NCI-H1436 (cell line): ENCODE results near the gene FAM234A.
A peak's percentile ranks its signal among the peaks of the same experiment; 100 is the strongest.
"Not testable (repeated sequence)": the region's sequence is repeated elsewhere in the genome, so short reads cannot be mapped to it uniquely, and the experiment has no call there.

Experiments
- DNase-seq: peaks from one replicate; lab custom pipeline; 2025; lab: John Stamatoyannopoulos, UW

FAM234A gene

DNA sequence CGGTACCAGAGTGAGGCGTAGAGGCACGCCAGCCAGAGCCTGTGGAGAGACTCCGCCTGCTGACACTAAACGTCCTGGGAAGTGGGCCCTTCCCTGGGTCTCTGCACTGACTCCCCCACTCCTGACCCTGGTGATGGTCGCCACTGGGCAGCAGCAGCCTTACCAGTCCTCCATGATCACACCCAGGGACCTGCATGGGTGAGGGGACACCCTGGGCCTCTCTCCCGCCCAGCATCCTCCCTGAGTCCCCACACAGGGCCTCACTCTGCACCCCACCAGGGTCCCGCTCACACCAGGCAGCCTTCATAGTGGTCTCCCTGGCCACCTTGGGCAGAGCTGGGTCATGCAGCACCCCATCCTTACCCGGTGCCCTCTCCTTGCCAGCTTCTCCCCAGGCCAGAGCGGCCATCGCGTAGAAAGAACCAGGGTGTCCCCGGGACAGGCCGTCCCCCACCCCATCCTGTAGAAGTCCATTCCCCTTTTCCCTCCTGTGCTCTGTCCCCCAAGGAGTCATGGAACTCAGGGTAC lies 30.4 kb downstream of the FAM234A start:
- DNase-seq: no peak

DNA sequence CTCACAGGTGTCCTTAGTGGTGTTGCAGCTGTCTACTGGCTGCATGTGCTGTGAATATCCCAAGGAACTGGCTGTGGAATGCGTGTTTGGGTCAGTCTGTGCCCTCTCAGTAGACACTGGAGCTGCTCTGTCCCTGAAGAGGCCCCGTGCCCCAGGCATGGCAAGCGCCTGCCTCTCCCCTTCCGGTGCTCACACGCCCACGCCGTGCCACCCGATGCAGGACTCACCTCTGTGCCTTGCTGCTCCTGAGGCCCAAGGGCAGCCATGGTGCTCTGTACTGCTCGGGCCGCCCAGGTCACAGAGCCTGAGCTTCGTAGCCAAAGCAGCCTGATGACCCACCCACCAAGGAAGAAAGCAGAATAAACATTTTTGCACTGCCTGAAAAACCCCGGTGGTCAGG lies 31.1 kb downstream of the FAM234A start:
- DNase-seq: no peak

DNA sequence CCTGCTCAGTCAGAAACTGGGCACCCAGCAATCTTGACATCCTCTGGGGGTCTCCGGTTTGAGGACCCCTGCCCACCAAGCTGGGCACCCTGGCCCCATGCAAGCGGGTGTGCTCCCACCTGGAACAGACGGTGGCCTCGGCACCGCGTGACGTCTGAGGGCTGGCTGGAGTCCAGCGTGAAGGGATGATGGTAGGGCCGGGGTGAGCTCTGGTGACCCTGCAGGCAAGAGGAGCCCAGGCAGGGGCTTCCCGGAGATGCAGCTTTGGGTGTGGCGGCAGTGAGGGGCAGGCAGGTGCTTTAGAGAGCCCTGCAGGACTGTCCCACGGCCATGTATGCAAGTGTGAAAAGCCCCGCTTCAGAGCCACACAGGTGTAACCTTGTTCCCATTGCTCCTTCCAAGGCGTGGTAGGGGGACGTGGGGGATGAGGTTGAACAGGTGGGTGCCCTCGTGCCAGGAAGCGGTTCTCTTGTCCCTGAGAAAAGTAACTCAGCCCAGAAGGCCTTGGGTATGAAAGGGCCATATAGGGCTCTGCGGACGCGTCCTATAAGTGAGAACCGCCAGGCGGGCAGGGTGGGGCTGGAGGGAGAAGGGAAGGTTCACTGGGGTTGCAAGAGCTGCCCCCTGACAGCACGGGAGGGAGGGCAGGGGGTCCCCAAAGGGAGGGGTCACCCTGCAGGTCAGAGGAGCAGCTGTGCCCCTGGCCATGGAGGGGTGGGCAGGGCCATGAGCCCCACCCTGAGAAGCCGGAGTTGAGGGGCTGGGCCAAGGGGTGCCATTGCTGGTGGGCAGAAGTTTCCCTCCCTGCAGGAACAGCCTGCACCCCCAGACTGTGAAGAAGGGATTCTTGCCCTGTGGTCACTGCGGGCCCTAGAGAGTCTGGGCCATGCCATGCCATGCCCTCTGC lies 31.9 kb downstream of the FAM234A start:
- no peak for DNase-seq

DNA sequence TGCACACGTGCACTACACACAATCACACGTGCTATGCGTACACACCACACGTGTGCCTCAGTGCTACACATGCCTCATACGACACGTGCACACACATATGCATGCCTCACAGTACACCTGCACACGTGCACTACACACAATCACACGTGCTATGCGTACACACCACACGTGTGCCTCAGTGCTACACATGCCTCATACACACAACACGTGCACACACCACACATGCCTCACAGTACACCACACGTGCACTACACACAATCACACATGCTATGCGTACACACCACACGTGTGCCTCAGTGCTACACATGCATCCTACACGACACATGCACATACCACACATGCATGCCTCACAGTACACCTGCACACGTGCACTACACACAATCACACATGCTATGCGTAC lies 32.9 kb downstream of the FAM234A start:
- DNase-seq: not testable (repeated sequence)

DNA sequence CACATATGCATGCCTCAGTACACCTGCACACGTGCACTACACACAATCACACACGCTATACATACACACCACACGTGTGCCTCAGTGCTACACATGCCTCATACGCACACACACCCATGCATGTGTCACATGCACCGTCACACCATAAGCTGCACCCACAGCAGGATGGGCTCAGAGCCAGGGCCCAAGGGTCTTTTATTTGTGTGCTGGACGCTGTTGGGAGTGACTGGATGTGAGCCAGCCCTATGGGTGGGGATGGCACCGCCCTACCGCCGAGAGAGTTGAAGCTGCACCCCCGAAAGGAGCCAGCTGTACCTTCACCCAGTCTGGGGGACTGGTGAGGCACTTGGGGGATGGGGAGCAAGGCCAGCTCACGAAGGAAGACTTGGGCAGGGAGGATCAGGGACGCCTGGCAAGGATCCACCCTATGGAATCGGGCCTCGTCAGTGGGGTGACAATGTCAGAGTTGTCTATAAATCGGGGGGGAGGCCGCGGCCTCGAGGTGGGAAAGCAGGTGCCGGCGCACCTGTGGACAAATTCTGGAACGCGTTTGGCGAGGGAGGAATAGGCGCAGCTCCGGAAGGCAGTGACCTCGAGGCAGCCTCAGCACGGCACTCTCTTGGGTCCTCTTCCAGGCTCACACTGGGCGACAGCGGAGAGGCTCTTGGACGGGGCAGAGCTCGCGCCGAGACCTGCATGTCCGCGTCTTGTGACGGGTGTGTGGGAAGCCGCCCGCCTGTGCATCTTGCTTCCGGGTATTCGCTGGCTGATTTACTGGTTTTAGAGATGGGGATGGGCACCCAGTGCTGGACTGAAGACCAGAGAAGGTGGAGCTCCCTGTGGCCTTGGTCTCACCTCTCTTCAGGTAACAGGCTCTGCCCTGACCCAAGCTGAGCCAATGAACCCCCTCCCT lies 33.8 kb downstream of the FAM234A start:
- no peak for DNase-seq

DNA sequence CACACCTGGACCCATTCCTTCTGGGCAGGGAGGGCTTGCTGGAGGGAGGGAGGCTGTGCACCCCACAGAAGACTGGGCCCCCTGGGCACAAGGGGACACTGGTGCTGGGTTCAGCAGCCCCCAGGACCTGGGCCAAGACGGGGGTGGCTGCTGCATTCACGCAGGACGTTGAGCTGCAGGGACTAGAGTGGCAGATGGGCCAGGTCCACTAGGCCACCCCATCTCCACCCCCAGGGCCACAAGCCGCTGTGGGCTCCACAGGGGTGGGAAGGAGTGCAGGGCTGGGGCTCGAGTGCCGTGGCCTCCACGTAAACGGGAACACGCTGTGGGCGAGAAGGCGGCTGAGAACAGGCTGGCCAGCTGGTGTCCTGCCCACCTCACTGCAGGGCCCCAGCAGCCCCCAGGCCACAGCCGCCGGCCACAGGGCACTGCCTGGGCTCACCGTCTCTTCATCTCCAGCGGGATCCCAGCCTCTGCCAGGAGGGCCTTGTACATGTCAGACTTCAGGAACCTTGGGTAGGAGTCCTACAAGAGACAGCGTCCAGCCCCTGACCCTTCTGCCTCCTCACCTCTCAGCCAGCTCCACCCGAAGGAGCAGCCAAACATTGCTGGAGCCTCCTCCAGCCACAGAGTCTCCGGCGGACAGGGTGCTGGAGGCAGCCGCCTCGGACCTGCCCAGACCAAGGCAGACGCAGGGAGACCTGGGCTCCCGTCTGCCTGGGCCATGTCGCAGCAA lies 34.6 kb downstream of the FAM234A start:
- DNase-seq: no peak

DNA sequence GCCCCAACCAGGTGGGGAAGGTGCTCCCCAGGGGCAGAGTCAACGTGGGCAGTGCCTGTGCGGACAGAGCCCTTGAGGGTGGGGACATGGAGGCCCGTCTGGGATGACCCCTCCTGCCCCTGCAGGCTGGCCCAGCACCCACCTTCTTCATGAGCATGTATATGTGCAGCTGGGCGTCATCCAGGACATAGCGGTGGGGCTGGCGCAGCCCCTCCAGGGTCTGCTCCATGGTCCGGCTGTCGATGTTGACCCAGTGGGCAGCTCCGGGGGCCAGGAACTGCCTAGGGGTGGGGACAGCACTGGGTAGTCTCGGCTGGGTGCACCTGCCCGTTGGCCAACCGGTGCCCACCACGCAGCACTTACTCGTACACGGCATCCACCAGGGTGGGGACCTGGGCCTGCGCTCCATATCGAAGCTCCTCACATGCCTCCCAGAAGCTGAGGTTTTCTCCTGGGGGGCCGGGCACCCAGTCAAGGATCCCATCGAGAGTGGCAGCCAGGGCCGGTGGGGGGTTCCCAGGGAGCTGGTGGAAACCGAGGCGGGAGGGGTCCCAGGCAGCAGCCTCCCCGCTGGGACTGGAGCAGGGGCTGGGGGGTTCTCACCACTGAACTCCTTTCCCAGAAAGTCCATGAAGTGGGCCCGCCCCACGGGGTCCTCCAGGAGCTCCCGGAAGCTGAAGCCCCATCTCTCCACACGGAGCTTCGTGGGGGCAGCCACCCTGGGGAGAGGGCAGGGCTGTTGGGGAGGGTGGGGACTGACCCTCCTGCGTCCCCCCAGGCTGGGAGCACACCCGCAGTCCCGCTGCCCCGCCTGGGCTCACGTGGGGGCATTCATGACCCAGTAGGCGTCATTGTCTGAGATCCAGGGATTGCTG lies 36.0 kb downstream of the FAM234A start:
- no peak for DNase-seq

DNA sequence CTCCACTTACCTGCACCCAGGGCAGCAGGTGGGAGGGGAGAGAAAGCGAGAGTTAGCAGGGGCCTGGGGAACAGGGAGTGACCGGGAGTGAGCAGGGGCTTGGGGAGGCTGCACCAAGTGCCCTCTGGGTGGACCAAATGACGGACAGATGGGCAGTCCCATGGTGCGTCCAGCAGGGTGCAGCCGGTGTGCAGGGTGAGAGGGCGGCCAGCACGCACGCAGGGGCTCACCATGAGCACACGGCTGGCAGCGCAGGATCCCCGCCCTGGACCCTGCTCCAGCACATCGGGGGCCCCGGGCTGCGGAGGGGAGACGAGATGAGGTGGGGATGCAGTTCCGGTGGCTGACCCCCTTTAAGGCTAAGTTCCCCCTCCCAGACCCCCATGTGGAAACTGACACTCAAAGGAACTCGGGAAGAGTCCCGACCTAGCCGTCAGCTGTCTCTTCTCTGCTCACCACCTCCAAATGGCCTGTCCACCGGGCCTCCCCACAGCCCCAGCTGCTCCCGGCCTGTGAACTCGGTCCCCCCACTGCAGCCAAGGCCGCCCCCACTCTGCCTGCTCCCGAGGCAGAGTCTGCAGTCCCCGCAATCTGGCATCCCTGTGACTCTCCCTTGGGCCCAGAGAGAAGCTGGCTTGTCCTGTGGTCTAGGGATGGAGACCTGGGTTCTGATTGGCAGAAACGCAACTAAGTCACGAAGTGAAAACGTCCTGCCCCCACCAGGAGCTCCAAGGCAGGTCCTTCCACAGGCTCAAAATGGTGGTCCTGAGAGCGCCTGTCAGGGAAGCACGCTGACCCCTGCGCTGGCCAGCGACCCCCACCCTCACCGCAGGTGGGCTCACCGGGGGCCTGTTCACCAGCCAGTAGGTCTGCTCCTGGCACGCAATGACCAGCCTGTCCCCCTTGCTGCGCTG lies 38.3 kb downstream of the FAM234A start:
- no peak for DNase-seq

DNA sequence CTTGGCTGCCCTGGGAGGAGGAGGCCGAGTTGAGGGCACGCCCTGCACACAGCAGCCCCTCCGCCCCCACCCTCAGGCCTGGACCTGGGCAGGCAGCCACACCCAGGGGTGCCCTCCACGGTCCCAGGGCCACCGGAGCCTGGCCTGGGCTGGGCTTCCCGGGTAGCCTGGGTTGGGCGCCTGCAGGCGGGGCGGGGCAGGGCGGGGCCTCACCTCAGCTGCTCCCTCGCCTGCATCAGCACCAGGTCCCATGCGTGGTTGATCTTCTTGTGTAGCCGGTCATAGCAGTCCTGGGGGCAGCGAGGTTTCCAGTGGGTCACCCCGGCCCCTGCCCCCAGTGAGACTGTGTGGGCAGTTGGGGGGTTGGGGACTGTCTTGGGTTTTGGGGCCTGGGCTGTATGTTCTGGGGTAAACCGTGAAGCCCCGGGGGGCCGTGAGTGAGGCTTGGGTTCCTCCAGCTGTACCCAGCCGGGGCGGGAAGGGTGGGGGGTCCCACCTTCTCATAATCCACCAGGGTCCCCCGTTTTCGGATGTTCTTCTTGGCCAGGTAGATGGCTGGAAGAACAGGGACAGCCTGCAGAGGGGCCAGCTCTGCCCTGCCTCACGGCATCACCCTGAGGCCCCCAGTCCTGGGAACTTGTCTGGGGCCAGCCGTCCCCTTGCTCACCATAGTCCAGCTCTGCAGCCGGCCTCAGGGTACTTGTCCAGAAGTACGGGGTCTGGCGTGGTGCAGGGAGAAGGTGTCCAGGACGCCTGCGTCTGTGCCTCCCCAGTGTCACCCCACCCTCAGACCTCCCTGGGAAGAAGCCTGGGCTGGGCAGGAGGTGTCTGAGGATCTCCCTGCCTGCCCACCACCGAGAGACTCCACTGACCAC lies 39.2 kb downstream of the FAM234A start:
- no peak for DNase-seq

DNA sequence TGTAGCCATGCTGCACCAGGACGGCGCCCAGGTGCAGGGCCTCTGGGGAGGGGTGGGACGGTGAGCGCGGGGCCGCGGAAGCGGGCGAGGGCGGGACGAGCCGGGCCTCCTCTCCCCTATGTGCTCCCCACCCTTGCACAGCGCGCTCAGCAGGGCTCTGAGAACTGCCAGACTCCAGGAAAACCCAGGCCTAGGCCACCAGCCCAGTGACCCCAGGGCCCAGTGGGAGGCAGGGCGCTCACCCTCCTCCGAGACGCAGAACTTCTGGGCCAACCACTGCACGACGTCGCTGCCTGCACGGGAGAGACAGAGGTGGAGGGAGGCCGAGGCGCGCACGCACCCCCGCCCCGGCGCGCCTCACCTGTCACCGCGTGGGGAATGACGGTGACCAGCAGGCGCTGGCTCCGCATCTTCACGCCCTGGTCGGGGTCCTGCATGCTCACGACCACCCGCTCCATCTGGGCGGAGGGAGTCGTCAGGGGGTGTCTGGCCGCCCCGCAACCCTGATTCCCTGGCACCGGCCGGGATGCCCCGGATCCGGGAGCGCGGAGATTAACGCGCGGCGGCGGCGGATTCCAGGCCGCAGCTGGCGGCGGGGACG lies 40.5 kb downstream of the FAM234A start:
- no peak for DNase-seq

DNA sequence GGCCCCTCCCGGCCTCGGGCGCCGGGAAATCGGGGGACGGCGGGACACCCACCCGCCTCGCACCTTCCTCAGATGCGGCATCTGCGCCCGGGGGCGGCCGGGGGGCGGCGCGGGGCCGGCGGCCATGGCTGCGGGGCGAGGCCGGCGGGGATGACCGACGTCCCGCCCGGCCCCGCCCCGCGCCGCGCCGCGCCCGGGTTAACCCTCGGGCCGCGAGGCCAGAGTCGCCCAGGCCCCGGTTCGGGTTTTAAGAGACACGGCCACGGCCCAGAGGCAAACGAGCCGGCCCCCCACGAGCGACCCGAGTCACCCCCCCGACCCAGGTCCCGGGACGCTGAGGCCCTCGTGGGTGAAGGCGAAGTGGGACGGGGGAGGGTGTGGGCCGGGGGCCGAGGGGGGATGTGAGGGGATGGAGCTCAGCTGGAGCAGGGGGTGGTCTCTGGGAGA lies 41.2 kb downstream of the FAM234A start, which contains the start of gene RGS11:
Gene RGS11, minus strand, starts transcription at position 159 of the 447 bp plus-strand sequence. Its CDS starts 33 bp downstream, at position 126.
- no peak for DNase-seq

DNA sequence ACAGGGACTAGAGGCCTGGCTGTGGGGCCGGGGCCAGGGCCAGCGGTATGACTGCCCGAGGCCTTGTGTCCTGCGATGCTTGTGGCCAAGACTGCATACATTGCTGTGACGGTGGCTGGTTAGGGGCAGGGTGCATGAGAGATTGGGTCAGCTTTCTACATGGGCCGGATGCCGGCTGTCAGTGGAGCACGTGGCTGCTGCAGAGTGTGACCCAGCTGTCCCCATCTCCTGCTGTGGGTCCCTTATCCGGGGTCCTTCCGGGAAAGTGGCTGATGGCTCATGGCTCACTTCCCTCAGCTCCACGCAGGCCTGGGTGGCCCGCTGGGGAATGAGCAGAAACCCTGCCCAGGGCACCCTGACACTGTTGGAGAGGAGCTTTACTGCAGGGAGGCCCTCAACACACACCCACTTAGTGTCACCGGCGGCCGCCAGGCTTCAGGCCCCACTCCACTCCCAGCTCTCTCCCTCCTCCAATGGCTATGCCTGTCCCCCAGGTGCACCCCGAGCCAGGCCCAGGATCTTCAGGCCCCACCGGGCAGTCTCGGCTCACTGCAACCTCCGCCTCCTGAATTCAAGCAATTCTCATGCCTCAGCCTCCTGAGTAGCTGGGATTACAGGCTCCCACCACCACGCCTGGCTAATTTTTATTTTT lies 41.9 kb downstream of the FAM234A start:
- no peak for DNase-seq

DNA sequence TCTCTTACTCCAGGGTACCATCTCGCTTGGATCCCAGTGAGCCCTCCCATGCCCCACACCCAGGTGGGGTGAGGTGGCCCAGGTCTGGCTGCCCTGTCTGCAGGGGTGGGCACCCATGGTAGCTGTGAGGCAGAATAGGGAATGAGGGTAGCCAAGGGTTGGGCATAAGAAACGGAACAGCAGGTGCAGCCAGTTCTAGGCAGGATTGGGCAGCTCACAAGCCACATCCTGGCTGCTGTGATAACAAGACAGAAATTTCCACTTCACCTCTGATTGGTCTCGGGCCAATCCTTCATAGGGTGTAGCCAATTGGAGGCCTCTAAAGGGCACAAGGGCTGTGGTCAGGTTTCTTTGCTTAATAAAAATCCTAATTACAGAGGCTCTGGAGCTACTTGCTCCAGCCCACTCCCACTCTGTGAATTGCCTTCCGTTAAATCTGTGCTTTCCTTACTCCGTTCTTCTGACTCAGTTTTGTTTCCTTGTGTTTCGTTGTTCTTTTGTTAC lies 44.3 kb downstream of the FAM234A start:
- DNase-seq: peak; percentile 65

DNA sequence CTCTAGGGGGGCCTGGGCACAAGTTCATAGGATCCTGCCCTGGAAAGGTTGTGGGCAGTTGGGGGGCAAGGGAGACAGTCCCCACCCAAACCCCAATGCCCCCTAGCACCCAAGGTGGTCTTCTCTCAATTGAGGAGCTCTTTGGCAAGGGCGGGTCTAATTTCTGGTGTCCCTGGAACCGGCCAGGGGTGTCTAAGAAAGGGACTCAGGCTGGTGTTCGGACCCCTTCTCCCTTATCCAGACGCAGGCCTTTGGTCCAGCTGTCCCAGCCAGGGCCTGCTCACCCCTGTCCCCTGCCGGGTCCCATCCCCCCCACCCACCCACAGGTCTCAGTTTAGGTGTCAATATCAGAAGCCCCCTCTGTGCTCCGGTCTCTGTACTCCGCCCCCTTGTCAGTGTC lies 44.9 kb downstream of the FAM234A start:
- DNase-seq: no peak

DNA sequence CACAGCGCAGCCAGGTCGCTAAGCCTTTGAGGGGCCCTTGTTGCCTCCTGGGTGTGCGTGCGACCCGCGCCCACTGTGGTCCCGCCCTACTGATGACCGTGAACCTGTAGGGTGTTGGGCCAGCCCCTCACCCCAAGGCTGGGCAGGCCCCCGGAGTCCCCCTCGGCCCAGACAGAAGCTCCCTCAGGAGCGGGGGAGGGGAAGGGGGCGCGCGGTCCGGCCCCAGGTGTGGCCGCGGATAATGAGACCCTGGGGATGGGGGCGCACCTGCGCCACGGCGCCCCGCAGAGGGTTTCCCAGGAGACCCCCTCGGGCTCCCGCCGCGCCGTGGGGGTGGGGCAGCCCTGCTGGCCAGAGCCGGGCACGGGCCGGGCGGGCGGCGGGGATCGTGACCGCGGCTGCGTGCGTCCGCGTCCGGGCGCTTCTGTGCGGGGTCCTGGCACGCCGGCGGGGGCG lies 45.4 kb downstream of the FAM234A start:
- no peak for DNase-seq

DNA sequence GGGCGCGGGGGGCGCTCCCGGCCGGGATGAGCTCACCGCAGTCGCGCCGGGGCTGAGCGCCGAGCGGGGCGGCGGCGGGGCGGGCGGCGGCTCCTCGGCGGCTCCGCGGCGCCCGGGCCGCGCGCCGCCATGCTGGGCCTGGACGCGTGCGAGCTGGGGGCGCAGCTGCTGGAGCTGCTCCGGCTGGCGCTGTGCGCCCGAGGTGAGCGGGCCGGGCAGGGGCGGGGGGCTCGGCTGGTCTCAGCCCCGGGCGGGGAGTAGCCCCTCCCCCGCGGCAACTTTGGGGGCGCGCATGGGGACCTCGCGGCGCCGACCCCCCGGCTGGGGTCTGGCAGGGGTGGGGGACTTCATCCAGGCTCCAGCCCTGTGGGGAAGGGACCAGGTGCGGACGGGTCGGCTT lies 45.9 kb downstream of the FAM234A start, which contains the start of gene ARHGDIG:
Gene ARHGDIG, plus strand, starts transcription at position 40 of the 400 bp plus-strand sequence. Its CDS starts 90 bp downstream, at position 130.
- no peak for DNase-seq

DNA sequence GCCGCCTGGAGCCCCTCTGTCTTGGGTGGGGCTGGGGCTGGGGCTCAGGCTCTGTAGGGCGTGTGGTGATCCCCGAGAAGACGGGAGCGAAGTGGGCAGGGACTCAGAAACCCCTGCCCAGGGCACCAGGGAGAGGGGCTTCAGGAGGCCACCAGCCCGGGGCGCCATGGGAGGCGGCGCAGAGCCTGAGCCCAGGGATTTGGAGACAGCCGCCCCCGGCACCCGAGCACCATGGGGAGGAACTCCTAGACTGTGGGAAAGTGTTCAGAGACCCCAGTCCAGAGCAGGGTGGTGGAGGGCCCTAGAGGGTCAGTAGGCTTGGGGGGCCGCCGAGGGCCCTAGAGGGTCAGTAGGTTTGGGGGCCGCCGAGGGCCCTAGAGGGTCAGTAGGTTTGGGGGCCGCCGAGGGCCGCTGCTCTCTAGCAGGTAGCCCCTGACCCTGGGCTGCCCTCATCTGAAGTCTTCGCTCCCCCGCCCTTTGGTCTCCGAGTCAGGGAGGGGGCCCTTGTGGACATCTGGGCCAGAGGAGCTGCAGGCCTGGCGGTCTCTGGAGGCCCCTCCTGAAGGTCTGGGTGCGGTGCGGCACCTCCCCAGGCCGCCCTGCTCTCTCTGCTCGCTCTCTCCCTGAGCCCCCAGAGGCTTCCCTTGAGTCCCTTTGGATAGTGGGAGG lies 46.5 kb downstream of the FAM234A start:
- DNase-seq: no peak
